ENCODE measurements around the gene C5orf47.

DNA sequence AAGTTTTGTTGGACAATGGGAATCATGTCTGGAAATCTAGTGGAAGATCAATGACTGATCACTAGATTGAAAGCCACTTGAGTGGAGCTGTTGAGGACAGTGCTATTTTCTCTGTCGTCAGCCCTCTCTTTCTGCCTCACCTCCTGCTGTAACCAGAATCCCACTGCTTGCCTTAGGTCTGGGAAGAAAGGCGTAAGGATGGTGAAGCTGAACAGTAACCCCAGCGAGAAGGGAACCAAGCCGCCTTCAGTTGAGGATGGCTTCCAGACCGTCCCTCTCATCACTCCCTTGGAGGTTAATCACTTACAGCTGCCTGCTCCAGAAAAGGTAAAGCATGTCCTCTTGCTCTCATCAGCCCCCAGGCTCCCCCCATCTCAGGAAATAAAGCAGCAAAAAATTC is 57.6 kb downstream of the C5orf47 start:
- TF ChIP-seq, protein P1, sequence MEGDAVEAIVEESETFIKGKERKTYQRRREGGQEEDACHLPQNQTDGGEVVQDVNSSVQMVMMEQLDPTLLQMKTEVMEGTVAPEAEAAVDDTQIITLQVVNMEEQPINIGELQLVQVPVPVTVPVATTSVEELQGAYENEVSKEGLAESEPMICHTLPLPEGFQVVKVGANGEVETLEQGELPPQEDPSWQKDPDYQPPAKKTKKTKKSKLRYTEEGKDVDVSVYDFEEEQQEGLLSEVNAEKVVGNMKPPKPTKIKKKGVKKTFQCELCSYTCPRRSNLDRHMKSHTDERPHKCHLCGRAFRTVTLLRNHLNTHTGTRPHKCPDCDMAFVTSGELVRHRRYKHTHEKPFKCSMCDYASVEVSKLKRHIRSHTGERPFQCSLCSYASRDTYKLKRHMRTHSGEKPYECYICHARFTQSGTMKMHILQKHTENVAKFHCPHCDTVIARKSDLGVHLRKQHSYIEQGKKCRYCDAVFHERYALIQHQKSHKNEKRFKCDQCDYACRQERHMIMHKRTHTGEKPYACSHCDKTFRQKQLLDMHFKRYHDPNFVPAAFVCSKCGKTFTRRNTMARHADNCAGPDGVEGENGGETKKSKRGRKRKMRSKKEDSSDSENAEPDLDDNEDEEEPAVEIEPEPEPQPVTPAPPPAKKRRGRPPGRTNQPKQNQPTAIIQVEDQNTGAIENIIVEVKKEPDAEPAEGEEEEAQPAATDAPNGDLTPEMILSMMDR (IDR thresholded peaks at IDR 0.05): no peak
- TF ChIP-seq POLR2AphosphoS5 (IDR thresholded peaks at IDR 0.05; ENCODE audit: low read depth, low read length): no peak
